GM19099 (cell line): ENCODE results near the gene PTGIR.

Source experiments
- POLR2A ChIP-seq: IDR thresholded peaks from 3 replicates; pipeline ENCODE4 v1.6.1; 2011; ENCODE audit warnings: low read depth; ENCODE audit not compliant: insufficient read length; ENCODE audit errors: extremely low read depth

PTGIR gene

DNA sequence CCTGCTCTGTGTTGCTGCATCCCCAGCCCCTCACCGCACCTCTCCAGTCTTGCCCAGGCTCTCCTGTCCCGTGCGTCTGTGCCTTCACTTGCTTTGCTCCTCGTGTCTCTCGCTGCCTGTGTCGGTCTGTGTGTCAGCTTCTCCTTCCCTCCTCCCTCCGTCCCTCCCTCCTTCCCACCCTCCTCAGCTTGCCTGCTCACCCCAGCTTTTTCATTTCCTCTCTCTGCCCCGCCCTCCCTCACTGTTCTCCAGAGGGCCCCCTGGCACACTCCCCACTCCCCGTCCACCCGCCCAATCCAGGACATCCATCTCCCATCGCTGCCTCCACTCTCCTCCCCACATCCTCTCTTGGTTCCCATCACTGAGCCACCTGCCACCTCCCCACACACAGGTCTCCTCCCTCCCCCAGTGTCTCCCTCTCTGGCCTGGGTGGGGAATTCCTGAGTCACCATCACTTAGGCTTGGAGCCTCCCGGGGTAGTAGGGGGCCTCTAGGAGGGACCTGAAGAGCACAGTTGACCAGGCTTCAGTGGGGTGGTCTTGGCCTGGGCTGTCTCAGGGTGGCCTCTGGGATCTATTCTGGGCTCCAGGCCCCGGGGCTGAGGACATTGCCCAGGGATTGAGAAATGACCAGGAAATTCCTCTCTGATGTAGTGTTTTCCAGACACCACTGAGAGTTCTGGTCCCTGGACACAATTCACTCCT lies at the start of gene PTGIR:
Gene PTGIR (minus strand): TSS at position 132 of the 704 bp plus-strand sequence. CDS start 864 bp downstream, outside the sequence.
- peak; percentile 30 for TF ChIP-seq POLR2A

DNA sequence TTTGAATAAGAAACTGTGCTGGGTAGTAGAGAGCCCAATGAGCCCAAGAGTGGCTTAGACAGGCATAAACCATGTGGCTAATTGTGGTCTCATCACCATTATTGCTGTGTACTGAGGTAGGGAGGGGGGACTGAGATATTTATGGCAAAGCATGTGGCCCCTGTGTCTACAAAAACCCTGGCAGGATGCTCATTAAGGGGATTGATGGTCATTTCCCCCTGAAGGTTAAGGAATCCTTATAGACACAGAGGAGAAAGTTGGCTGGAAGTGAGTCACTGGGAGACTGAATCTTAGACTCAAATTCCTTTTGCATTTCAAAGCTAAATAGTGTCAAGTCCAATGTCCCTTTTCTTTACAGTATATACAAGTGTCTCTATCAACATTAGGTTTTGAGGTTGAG lies 45.9 kb upstream of the PTGIR start:
- TF ChIP-seq POLR2A: no peak

DNA sequence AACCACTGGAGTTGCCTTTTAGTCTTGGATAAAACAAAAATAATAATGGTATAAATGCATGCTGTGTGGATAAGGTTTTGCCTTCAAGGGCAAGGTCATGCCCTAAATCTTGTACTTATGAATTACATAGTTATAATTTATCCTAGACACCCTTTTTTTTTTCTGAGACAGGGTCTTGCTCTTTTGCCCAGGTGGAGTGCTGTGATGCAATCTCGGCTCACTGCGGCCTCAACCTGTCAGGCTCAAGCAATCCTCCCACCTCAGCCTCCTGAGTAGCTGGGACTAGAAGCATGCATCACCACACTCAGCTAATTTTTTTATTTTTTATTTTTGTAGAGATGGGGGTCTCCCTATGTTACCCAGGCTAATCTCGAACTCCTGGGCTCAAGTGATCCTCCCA lies 43.8 kb upstream of the PTGIR start:
- no peak for TF ChIP-seq POLR2A

GRCh38 chr19:46665072-46665471 lies 40.2 kb upstream of the PTGIR start:
- no peak for TF ChIP-seq POLR2A

- no peak for TF ChIP-seq POLR2A
Observed at GRCh38 chr19:46661735-46662592, 37.1 kb upstream of the PTGIR start.

GRCh38 chr19:46661020-46661731 lies 36.3 kb upstream of the PTGIR start, which contains the start of gene DACT3:
TSS of gene DACT3 (minus strand) at chr19:46661182. CDS start at chr19:46661064, 118 bp downstream.
- TF ChIP-seq POLR2A: no peak

- no peak for TF ChIP-seq POLR2A
Observed at GRCh38 chr19:46660551-46661019, 35.7 kb upstream of the PTGIR start.

GRCh38 chr19:46660008-46660517 lies 35.2 kb upstream of the PTGIR start:
- no peak for TF ChIP-seq POLR2A

GRCh38 chr19:46659151-46660007 lies 34.5 kb upstream of the PTGIR start:
- no peak for TF ChIP-seq POLR2A

DNA sequence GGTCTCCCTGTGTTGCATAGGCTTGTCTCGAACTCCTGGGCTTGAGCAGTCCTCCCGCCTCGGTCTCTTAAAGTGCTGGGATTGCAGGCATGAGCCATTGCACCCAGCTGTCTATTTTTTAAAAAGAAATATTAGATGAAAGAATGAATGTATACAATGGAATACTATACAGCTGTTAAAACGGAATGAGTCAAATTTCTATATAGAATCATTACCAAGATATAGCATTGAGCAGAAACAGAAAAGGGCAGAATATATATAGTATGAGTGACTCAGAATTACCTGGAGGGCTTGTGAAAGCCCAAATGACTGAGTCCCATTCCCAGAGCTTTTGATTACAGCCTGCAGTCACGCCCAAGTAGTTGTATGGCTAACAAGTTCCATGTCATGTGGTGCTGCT lies 31.7 kb upstream of the PTGIR start:
- TF ChIP-seq POLR2A: no peak

- TF ChIP-seq POLR2A: no peak
Observed at GRCh38 chr19:46654621-46655152, 29.8 kb upstream of the PTGIR start.

DNA sequence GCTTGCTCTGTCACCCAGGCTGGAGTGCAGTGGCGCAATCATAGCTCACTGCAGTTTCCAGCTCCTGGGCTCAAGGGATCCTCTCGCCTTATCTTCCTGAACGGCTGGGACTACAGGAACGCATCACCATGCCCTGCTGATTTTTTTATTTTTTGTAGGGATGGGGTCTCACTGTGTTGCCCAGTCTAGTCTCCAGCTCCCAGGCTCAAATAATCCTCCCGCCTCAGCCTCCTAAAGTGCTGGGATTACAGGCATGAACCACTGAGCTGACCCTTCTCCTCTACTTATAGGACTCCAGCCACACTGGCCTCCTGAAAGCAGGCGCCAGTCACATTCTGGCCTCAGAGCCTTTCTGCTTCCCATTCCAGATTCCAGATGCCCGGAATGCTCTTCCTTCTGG lies 25.6 kb upstream of the PTGIR start:
- no peak for TF ChIP-seq POLR2A

- no peak for TF ChIP-seq POLR2A
Observed at GRCh38 chr19:46648961-46649960, 24.4 kb upstream of the PTGIR start.
